ENCODE measurements around the gene SNX30. TPM values are rescaled to one million over a fixed set of nuclear protein-coding genes. Genes with fewer than 3 reads are reported as not detected.
A peak's percentile ranks its signal among the peaks of the same experiment; 100 is the strongest.

The SNX30 gene
- total and polyA plus RNA-seq, 9 donors = 7.0 to 10.9 (median 10.4) TPM

DNA sequence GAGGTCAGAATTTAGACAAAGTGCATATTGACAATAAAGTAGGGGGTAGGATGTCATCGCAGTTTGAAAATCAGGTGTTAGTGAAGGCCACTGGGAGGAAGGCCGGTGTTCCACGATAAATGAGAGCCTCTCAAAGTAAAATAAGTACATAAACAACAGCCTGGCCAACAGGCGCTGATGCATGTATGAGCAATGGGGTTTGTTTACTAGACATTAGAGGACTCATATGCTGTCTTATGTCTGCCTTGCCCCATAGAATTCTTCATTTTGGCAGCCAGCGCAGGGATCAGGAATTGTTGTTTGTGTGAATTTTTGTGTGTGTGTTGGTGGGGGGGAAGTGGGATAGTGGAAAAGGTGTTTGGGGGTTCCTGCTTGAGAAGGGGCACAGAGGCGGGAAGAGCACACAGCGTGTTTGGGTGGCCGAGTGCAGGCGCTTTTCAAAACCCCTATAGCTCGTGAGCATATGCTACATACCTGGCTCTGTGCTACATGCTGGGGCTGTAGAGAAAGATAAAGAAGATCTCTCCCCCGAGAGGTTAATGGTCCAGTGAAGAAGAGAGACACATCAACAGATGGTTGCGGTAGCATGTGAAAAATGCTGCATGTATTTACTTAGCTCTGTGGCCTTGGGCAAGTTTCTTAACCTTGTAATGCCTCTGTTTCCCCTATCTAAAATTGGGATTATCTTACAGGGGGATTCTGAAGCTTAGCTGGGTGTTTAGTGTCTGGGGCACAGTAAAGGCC, 11.5 kb downstream of the SNX30 start:
- H3K9me3 ChIP-seq (replicated peaks; ENCODE audit: control insufficient read depth, low read depth, low read length) = peaks cover 3% of the 10 kb centered on the region
- H3K27ac ChIP-seq (ENCODE audit: low read length) = no peak overlapping the region
- no peak overlapping the region for H3K4me3 ChIP-seq (ENCODE audit: low read length)
- H3K4me1 ChIP-seq (ENCODE audit: control insufficient read depth, insufficient read depth, low read length) = peaks cover 10% of the 10 kb centered on the region
- H3K36me3 ChIP-seq (ENCODE audit: control insufficient read depth, insufficient read depth, low read length) = no peaks in the 10 kb centered on the region
- WGBS (ENCODE audit: insufficient coverage) = 79% methylated on average over 3 of the region's 12 CpGs
- no peaks in the 10 kb centered on the region for H3K27me3 ChIP-seq (ENCODE audit: control insufficient read depth, insufficient read depth, low read length)
- DNase-seq = no peak

DNA sequence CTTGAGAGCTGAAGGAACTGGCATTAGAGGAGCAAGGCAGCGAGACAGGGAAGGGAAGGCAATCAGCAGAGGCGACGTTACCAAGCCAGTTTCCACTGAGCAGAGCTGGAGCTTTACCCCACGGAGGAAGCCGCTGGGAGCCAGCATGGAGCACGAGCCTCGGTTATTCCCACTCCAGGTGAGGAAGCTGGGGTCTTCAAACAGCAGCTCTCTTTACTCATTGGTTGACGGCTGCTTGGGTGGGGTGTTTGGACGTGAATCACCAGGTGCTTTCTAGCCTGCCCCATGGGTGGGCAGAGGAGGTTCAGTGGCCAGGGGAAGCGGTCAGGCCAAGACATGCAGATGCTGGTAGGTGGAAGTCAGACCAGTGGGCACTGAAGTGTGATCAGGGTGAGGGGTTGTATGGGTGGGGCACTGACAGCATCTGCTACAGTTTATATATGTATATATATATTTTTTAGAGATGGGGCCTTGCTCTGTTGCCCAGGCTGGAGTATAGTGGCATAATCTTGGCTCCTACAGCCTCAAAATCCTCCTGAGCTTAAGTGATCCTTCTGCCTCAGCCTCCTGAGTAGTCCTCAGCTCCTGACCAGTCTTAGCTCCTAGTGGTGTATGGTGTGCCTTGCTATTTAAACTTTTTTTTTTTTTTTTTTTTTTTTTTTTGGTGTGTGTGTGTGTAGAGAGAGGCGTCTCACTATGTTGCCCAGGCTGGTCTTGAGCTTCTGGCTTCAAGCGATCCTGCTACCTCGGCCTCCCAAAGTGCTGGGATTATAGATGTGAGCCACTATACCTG, 12.4 kb downstream of the SNX30 start:
- no peak for DNase-seq
- 83% methylated on average over 10 of the region's 13 CpGs for WGBS (ENCODE audit: insufficient coverage)
- Histone ChIP-seq H3K4me1 (ENCODE audit: control insufficient read depth, insufficient read depth, low read length) (peaks cover 6% of the 10 kb centered on the region), H3K9me3 (replicated peaks; ENCODE audit: control insufficient read depth, low read depth, low read length) (peaks cover 3% of the 10 kb centered on the region), H3K4me3 (ENCODE audit: low read length) (no peak overlapping the region), H3K36me3 (ENCODE audit: control insufficient read depth, insufficient read depth, low read length) (no peaks in the 10 kb centered on the region), H3K27ac (ENCODE audit: low read length) (no peak overlapping the region), H3K27me3 (ENCODE audit: control insufficient read depth, insufficient read depth, low read length) (no peaks in the 10 kb centered on the region)

DNA sequence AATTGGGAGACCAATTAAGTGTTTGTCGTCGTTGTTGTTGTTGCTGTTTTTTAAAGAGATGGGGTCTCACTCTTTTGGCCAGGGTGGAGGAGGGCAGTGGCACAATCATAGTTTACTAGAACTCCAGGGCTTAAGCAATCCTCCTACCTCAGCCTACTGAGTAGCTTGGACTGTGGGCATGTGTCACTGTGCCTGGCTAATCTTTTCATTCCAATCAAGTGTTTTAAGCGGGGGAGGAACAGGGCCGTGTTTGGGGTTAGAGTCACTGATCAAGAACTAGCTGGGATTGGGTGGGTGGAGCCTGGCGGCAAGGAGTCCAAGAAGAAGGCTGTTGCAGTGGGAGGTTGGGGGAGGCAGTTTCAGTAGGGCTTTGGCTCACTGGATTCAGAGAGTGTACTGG, 13.8 kb downstream of the SNX30 start:
- Histone ChIP-seq H3K9me3 (replicated peaks; ENCODE audit: control insufficient read depth, low read depth, low read length) (peaks cover 3% of the 10 kb centered on the region), H3K27ac (ENCODE audit: low read length) (no peak overlapping the region), H3K4me1 (ENCODE audit: control insufficient read depth, insufficient read depth, low read length) (peaks cover 6% of the 10 kb centered on the region), H3K36me3 (ENCODE audit: control insufficient read depth, insufficient read depth, low read length) (no peaks in the 10 kb centered on the region), H3K27me3 (ENCODE audit: control insufficient read depth, insufficient read depth, low read length) (no peaks in the 10 kb centered on the region), H3K4me3 (ENCODE audit: low read length) (no peak overlapping the region)
- WGBS (ENCODE audit: insufficient coverage) = 61% methylated on average over 3 of the region's 5 CpGs
- DNase-seq = no peak

DNA sequence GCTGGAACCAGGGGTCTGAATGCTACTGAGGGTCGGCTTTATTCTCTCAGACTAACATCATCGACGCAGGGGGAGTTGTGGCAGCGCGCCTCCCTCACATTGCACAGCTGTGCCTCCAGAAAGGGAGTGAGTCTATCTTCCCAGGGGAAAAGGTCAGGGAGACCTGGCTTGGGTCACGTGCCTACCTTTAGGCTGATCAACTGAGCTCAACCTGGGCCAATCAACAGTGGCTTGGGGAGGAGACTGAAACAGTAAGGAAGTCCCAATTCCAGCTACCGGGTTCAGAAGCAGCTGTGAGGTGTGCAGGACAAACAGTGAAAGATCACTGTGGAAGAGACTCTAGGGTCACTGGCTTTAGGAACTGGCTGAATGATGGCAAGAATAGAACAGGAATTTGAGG, 14.3 kb downstream of the SNX30 start:
- Histone ChIP-seq H3K4me1 (ENCODE audit: control insufficient read depth, insufficient read depth, low read length) (peaks cover 6% of the 10 kb centered on the region), H3K9me3 (replicated peaks; ENCODE audit: control insufficient read depth, low read depth, low read length) (peaks cover 3% of the 10 kb centered on the region), H3K27ac (ENCODE audit: low read length) (no peak overlapping the region), H3K36me3 (ENCODE audit: control insufficient read depth, insufficient read depth, low read length) (no peaks in the 10 kb centered on the region), H3K27me3 (ENCODE audit: control insufficient read depth, insufficient read depth, low read length) (no peaks in the 10 kb centered on the region), H3K4me3 (ENCODE audit: low read length) (no peak overlapping the region)
- DNase-seq = no peak
- 60% methylated on average over 7 of the region's 7 CpGs for WGBS (ENCODE audit: insufficient coverage)

DNA sequence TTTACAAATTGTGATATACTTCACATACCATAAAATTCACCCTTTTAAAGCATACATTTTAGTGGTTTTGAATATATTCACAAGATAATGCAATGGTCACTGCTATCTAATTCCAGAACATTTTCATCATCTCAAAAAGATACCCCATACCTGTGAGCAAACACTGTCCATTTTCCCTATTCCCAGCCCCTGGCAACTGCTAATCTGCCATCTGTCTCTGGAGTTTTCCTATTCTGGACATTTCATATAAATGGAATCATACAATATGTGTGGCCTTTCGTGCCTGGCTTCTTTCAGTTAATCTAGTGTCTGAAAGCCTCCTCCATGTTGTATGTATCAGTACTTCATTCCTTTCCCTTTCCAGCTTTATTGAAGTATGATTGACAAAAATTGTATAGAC, 14.7 kb downstream of the SNX30 start:
- no peak overlapping the region for H3K27ac ChIP-seq (ENCODE audit: low read length)
- H3K36me3 ChIP-seq (ENCODE audit: control insufficient read depth, insufficient read depth, low read length) = no peaks in the 10 kb centered on the region
- no peak for DNase-seq
- no peaks in the 10 kb centered on the region for H3K27me3 ChIP-seq (ENCODE audit: control insufficient read depth, insufficient read depth, low read length)
- H3K4me3 ChIP-seq (ENCODE audit: low read length) = no peak overlapping the region
- peaks cover 3% of the 10 kb centered on the region for H3K4me1 ChIP-seq (ENCODE audit: control insufficient read depth, insufficient read depth, low read length)
- no CpG with 5 or more reads among the region's 1 CpG for WGBS (ENCODE audit: insufficient coverage)
- peaks cover 3% of the 10 kb centered on the region for H3K9me3 ChIP-seq (replicated peaks; ENCODE audit: control insufficient read depth, low read depth, low read length)

DNA sequence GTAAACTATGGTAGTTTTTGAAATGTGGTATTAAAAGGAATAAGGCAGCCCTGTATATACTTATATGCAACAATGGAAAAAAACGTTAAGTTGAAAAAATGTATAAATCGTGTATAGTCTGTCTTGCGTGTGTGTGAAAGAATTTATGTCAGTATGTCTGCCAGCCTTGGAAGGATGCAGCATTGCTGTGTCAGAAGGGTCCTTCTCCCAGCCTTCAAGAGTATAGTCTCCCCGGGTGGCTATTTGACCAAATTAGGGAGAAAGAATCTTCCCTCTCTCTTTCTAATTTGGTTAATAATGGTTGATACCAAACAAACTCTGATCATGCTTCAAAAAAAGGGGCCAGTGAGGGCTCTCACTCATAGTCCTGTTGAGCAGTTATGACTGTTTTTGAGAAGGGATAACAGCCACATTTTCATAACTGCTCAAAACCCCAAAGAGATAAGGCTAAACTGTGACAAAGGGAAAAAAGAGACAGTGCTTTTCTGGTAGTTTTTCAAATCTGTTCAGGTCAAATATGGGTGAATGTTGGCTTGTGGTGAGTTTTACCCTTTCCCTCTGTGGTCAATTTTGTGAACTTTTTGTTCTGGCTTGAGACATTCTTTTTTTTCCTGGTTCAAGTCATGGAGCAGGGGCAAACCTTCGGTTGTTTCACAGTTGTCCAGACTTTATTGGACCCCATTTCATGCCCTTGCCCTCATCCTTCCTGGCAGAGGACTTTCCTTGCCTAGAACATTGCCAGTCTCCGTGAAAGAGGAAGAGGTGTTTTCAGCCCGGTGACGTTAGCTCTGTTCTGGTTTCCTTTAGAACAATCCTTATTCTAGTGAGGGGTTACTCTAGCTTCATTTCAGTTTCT, 21.0 kb downstream of the SNX30 start:
- WGBS (ENCODE audit: insufficient coverage) = no CpG with 5 or more reads among the region's 8 CpGs
- H3K27ac ChIP-seq (ENCODE audit: low read length) = no peak overlapping the region

DNA sequence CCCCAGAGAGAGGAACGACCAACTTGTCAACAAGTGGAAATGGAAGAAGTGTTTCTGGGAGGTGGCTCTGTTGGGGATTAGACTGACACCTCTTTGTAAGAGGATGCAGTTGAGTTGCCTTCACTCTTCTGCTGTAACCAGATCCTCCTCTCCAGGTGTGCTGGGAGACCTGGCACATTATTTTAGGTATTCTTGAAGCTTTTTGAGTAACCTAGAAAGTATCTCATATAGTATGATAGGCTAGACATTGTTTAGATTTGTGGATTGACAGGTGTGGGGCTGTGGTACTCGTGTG, 21.6 kb downstream of the SNX30 start:
- Histone ChIP-seq H3K36me3 (ENCODE audit: control insufficient read depth, insufficient read depth, low read length) (no peaks in the 10 kb centered on the region), H3K9me3 (replicated peaks; ENCODE audit: control insufficient read depth, low read depth, low read length) (no peaks in the 10 kb centered on the region), H3K27me3 (ENCODE audit: control insufficient read depth, insufficient read depth, low read length) (no peaks in the 10 kb centered on the region), H3K27ac (ENCODE audit: low read length) (no peak overlapping the region), H3K4me1 (ENCODE audit: control insufficient read depth, insufficient read depth, low read length) (no peaks in the 10 kb centered on the region), H3K4me3 (ENCODE audit: low read length) (no peak overlapping the region)
- no peak for DNase-seq
- WGBS (ENCODE audit: insufficient coverage) = no CpG with 5 or more reads among the region's 2 CpGs

More for the DNA sequence above, 21.0 kb downstream of the SNX30 start:
- peak; percentile 44 for DNase-seq
- no peaks in the 10 kb centered on the region for H3K9me3 ChIP-seq (replicated peaks; ENCODE audit: control insufficient read depth, low read depth, low read length)
- H3K4me3 ChIP-seq (ENCODE audit: low read length) = no peak overlapping the region
- H3K36me3 ChIP-seq (ENCODE audit: control insufficient read depth, insufficient read depth, low read length) = no peaks in the 10 kb centered on the region
- H3K4me1 ChIP-seq (ENCODE audit: control insufficient read depth, insufficient read depth, low read length) = no peaks in the 10 kb centered on the region
- H3K27me3 ChIP-seq (ENCODE audit: control insufficient read depth, insufficient read depth, low read length) = no peaks in the 10 kb centered on the region

DNA sequence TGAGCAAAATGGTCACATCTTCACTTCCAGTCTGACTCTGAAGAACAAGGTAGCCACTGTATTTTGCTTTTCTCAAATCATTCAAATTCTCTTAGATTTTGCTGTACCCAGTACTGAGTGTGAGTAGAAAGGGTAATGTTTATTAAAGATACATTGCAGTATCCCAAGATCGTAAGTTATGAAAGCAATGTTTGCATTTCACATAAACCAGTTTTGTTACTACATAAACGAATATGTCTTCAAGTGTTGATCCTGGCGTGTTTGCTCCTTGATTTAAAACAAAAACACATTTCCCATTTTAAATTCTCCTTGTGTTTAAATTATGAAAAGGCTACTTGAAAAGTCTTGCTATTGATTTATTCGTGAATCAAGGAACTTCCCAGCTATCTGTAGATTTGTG, 22.0 kb downstream of the SNX30 start:
- Histone ChIP-seq H3K27ac (ENCODE audit: low read length) (no peak overlapping the region), H3K36me3 (ENCODE audit: control insufficient read depth, insufficient read depth, low read length) (no peaks in the 10 kb centered on the region), H3K9me3 (replicated peaks; ENCODE audit: control insufficient read depth, low read depth, low read length) (no peaks in the 10 kb centered on the region), H3K4me1 (ENCODE audit: control insufficient read depth, insufficient read depth, low read length) (no peaks in the 10 kb centered on the region), H3K4me3 (ENCODE audit: low read length) (no peak overlapping the region), H3K27me3 (ENCODE audit: control insufficient read depth, insufficient read depth, low read length) (no peaks in the 10 kb centered on the region)
- WGBS (ENCODE audit: insufficient coverage) = no CpG with 5 or more reads among the region's 4 CpGs
- DNase-seq = no peak

DNA sequence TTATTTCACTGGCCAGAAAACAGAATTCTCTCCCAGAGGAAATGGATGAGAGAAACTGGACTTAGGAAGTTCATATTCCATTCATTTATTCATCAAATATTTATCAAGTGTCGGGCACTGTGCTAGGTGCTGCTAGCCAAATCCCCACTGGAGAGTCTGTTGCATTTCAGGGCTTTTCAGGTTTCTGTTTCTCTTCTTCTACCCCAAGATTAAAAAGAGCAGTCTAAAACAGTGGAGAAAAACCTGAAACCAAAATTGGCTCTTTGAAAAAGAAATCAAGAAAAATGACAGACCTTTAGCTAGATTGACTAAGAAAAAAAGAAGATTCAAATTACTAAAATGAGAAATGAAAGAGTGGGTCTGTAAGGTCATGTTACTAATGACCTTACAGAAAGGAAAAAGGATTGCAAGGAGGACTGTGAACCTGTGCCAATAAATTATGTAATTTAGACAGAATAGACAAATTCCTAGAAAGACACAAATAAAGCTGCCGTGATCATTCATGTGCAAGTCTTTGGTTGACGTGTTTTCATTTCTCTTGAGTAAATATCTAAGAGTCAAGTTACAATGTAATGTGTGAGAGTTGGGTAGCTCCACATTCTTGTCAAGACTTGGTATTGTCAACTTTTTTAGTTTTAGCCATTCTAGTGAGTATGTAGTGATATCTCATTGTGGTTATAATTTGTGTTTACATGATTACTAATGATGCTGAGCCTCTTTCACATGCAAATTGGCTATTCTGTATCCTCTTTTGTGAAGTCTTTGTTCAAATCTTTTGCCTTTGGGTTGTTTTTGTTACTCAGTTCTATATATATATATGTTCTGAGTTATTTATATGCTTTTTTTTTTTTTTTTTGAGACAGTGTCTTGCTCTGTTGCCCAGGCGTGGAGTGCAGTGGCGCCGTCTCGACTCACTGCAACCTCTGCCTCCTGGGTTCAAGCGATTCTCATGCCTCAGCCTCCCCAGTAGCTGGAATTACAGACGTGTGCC, 23.7 kb downstream of the SNX30 start:
- Histone ChIP-seq H3K4me3 (ENCODE audit: low read length) (no peak overlapping the region), H3K9me3 (replicated peaks; ENCODE audit: control insufficient read depth, low read depth, low read length) (no peaks in the 10 kb centered on the region), H3K27ac (ENCODE audit: low read length) (no peak overlapping the region), H3K4me1 (ENCODE audit: control insufficient read depth, insufficient read depth, low read length) (no peaks in the 10 kb centered on the region), H3K36me3 (ENCODE audit: control insufficient read depth, insufficient read depth, low read length) (no peaks in the 10 kb centered on the region), H3K27me3 (ENCODE audit: control insufficient read depth, insufficient read depth, low read length) (no peaks in the 10 kb centered on the region)
- WGBS (ENCODE audit: insufficient coverage) = 90% methylated on average over 2 of the region's 9 CpGs
- no peak for DNase-seq
